Stimulated activated CD8-positive, alpha-beta memory T cell treated with anti-CD3 and anti-CD28 coated beads, Interleukin-4, amount 100 ng/mL, for 4 hours (primary cell): ENCODE data around the gene HIVEP1.

ENCODE experiments used
- DNase-seq, 2 donors: peaks; one replicate each; pipeline ENCODE4 v3.0.0-alpha.2; 2020; ENCODE audit warnings: low read depth in 2 of 2, low spot score in 1 of 2

HIVEP1 gene

GRCh38 chr6:11992086-11992485 lies 20.0 kb upstream of the HIVEP1 start:
- DNase-seq = no peak

GRCh38 chr6:11994875-11995461 lies 17.1 kb upstream of the HIVEP1 start:
- DNase-seq = no peak

- DNase-seq = no peak
These were observed 15.4 kb upstream of the HIVEP1 start for GRCh38 chr6:11996751-11997150.

GRCh38 chr6:11999246-11999645 lies 12.9 kb upstream of the HIVEP1 start:
- no peak for DNase-seq

GRCh38 chr6:12000174-12000573 lies 11.9 kb upstream of the HIVEP1 start:
- no peak for DNase-seq

GRCh38 chr6:12001004-12001705 lies 11.0 kb upstream of the HIVEP1 start:
- no peak for DNase-seq

GRCh38 chr6:12001706-12002435 lies 10.2 kb upstream of the HIVEP1 start:
- DNase-seq = no peak

- no peak for DNase-seq
These were observed 4.6 kb upstream of the HIVEP1 start for GRCh38 chr6:12007473-12007872.

GRCh38 chr6:12007887-12008286 lies 4.2 kb upstream of the HIVEP1 start:
- no peak for DNase-seq

GRCh38 chr6:12008366-12009179 lies 3.5 kb upstream of the HIVEP1 start:
- peak; percentile 59 to 70 for DNase-seq

GRCh38 chr6:12009180-12009685 lies 2.9 kb upstream of the HIVEP1 start:
- DNase-seq = no peak

- DNase-seq = no peak
These were observed 2.1 kb upstream of the HIVEP1 start for GRCh38 chr6:12009876-12010634.

- DNase-seq = no peak
These were observed 1.4 kb upstream of the HIVEP1 start for GRCh38 chr6:12010635-12011275.

GRCh38 chr6:12011276-12012037 lies 655 bp upstream of the HIVEP1 start:
- DNase-seq = peak; percentile 92 to 97

- peak; percentile 50 to 54 for DNase-seq
These were observed 620 bp downstream of the HIVEP1 start for GRCh38 chr6:12012558-12013306.

GRCh38 chr6:12013307-12013719 lies 1.2 kb downstream of the HIVEP1 start:
- no peak for DNase-seq

- DNase-seq = no peak
These were observed 2.1 kb downstream of the HIVEP1 start for GRCh38 chr6:12014027-12014872.

GRCh38 chr6:12014873-12015149 lies 2.7 kb downstream of the HIVEP1 start:
- no peak for DNase-seq
